ENCODE results near the gene KIAA1328. TPM values are rescaled to one million over a fixed set of nuclear protein-coding genes. Genes with fewer than 3 reads are reported as not detected.

The KIAA1328 gene
- total RNA-seq, 1 donor from 2014 or later, result 11.6 TPM

GRCh38 chr18:36950960-36951359, 122.0 kb downstream of the KIAA1328 start:
- Mint-ChIP-seq H3K9me3 (peaks cover 5% of the 10 kb centered on the region), H3K4me1 (ENCODE audit: unreplicated experiment) (peaks cover 10% of the 10 kb centered on the region), H3K27me3 (no peaks in the 10 kb centered on the region), H3K36me3 (peaks cover 4% of the 10 kb centered on the region), H3K27ac (no peak overlapping the region), H3K4me3 (no peak overlapping the region)
- no peak for TF ChIP-seq CTCF (conservative IDR thresholded peaks at IDR 0.05)
- no peak for DNase-seq (ENCODE audit: extremely low spot score, unreplicated experiment)

- DNase-seq (ENCODE audit: extremely low spot score, unreplicated experiment), result no peak
- Mint-ChIP-seq H3K36me3 (peaks cover under 1% of the 10 kb centered on the region), H3K27ac (no peak overlapping the region), H3K4me3 (no peak overlapping the region), H3K4me1 (ENCODE audit: unreplicated experiment) (peaks cover under 1% of the 10 kb centered on the region), H3K9me3 (peaks cover under 1% of the 10 kb centered on the region), H3K27me3 (no peaks in the 10 kb centered on the region)
- TF ChIP-seq CTCF (conservative IDR thresholded peaks at IDR 0.05), result no peak
Observed at GRCh38 chr18:36953047-36953446, 124.1 kb downstream of the KIAA1328 start.

GRCh38 chr18:36960038-36960437, 131.1 kb downstream of the KIAA1328 start:
- Mint-ChIP-seq H3K27ac (no peak overlapping the region), H3K9me3 (no peaks in the 10 kb centered on the region), H3K36me3 (peaks cover 18% of the 10 kb centered on the region), H3K4me3 (no peak overlapping the region), H3K4me1 (ENCODE audit: unreplicated experiment) (no peaks in the 10 kb centered on the region), H3K27me3 (no peaks in the 10 kb centered on the region)
- DNase-seq (ENCODE audit: extremely low spot score, unreplicated experiment), result no peak
- TF ChIP-seq CTCF (conservative IDR thresholded peaks at IDR 0.05), result no peak

DNA sequence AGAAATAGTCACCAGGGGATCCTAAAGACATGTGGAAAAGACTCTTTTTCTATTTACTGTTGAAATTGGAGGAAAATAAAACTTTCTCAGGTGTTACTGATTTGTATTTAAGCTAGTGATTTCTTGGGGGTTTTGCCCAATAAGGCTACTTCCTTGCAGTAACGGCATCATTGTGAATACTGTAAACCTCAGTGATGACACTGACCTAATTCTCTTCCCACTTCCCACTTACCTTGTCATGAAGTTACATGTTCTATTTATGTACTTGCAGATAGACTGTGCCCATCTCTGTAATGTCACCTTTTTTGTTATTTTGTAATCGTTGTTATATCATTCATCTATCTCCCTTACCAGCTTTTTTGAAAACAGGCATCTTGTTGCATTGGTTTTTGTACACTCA, 134.5 kb downstream of the KIAA1328 start:
- TF ChIP-seq CTCF (conservative IDR thresholded peaks at IDR 0.05), result no peak
- Mint-ChIP-seq H3K4me1 (ENCODE audit: unreplicated experiment) (no peaks in the 10 kb centered on the region), H3K36me3 (peaks cover 24% of the 10 kb centered on the region), H3K27me3 (no peaks in the 10 kb centered on the region), H3K27ac (no peak overlapping the region), H3K4me3 (no peak overlapping the region), H3K9me3 (no peaks in the 10 kb centered on the region)
- no peak for DNase-seq (ENCODE audit: extremely low spot score, unreplicated experiment)

DNA sequence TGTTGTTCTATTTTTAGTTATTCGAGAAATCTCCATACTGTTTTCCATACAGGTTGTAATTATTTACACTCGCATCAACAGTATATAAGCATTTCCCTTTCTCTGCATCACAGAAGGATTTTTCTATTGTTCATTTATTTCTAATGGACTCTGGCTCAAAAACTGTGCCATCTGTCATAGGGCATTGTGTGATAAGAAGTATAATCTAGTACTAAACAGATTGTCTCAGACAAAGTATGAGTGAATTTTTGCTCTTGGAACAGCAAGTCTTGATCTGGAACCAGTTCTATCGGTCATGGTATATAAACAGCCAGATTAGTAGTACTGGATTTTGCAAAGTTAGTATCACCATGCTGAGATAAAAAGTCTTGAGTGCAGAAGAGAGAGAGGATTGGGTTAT, 145.8 kb downstream of the KIAA1328 start:
- Mint-ChIP-seq H3K9me3 (no peaks in the 10 kb centered on the region), H3K4me1 (ENCODE audit: unreplicated experiment) (no peaks in the 10 kb centered on the region), H3K27ac (no peak overlapping the region), H3K36me3 (no peaks in the 10 kb centered on the region), H3K27me3 (no peaks in the 10 kb centered on the region), H3K4me3 (no peak overlapping the region)
- DNase-seq (ENCODE audit: extremely low spot score, unreplicated experiment), result no peak
- no peak for TF ChIP-seq CTCF (conservative IDR thresholded peaks at IDR 0.05)

- Mint-ChIP-seq H3K9me3 (no peaks in the 10 kb centered on the region), H3K4me1 (ENCODE audit: unreplicated experiment) (no peaks in the 10 kb centered on the region), H3K36me3 (no peaks in the 10 kb centered on the region), H3K27ac (no peak overlapping the region), H3K27me3 (no peaks in the 10 kb centered on the region), H3K4me3 (no peak overlapping the region)
- TF ChIP-seq CTCF (conservative IDR thresholded peaks at IDR 0.05), result no peak
- DNase-seq (ENCODE audit: extremely low spot score, unreplicated experiment), result no peak
Observed at GRCh38 chr18:36977121-36977520, 148.2 kb downstream of the KIAA1328 start.
